Epithelial cell of proximal tubule (primary cell): Measurements from ENCODE around the gene STK38L. TPM values are rescaled to one million over a fixed set of nuclear protein-coding genes. Genes with fewer than 3 reads are reported as not detected.

ENCODE experiments used
- DNase-seq: peaks from one replicate; pipeline ENCODE4 v3.0.0-alpha.2; 2011; ENCODE audit warnings: low read depth
- H3K4me3 ChIP-seq: 2 replicates; pipeline ENCODE4 v1.5.1; 2011; ENCODE audit warnings: low read depth, mild to moderate bottlenecking, low read length
- CTCF ChIP-seq: conservative IDR thresholded peaks from 2 replicates; pipeline ENCODE4 v1.5.1; 2012; ENCODE audit warnings: low read depth, mild to moderate bottlenecking, low read length
- total RNA-seq: library from RNA; depleted of rRNA; stranded (reverse); fragments of >200 nt; gene quantifications from 2 replicates; pipeline ENCODE4 v1.2.3, GENCODE V29; 2015

The STK38L gene
- total RNA-seq, 1 donor from 2014 or later: 14.9 TPM

- DNase-seq: no peak
- no peak overlapping the region for H3K4me3 ChIP-seq
- TF ChIP-seq CTCF: no peak
These were observed 41.3 kb downstream of the STK38L start for GRCh38 chr12:27285403-27285802.

- no peak for TF ChIP-seq CTCF
- DNase-seq: no peak
- no peak overlapping the region for H3K4me3 ChIP-seq
These were observed 45.3 kb downstream of the STK38L start for GRCh38 chr12:27289414-27289813.

- no peak overlapping the region for H3K4me3 ChIP-seq
- DNase-seq: no peak
- no peak for TF ChIP-seq CTCF
These were observed 46.5 kb downstream of the STK38L start for GRCh38 chr12:27290501-27291168.

GRCh38 chr12:27291862-27292261 is 47.8 kb downstream of the STK38L start:
- no peak overlapping the region for H3K4me3 ChIP-seq
- DNase-seq: no peak
- TF ChIP-seq CTCF: no peak

- no peak overlapping the region for H3K4me3 ChIP-seq
- TF ChIP-seq CTCF: no peak
- no peak for DNase-seq
These were observed 48.6 kb downstream of the STK38L start for GRCh38 chr12:27292718-27293117.

GRCh38 chr12:27293463-27293862 is 49.4 kb downstream of the STK38L start:
- H3K4me3 ChIP-seq: no peak overlapping the region
- no peak for TF ChIP-seq CTCF
- no peak for DNase-seq

GRCh38 chr12:27296674-27297073 is 52.6 kb downstream of the STK38L start:
- no peak overlapping the region for H3K4me3 ChIP-seq
- no peak for DNase-seq
- TF ChIP-seq CTCF: no peak
